Ovary (tissue), 9 donors: ENCODE measurements around the gene RBM28. TPM values are rescaled to one million over a fixed set of nuclear protein-coding genes. Genes with fewer than 3 reads are reported as not detected.

Source experiments
- DNase-seq, 5 donors: peaks; one replicate each; pipeline ENCODE4 v3.0.0-alpha.2; 2019 to 2020
- H3K27ac ChIP-seq, 2 donors: fragments of 200-600 bp; one replicate each; pipeline versions ENCODE4 v1.5.1 to v1.8.0; 2019 to 2022
- H3K27me3 ChIP-seq: fragments of 200-600 bp; one replicate; pipeline ENCODE4 v1.8.0; 2022
- H3K36me3 ChIP-seq: fragments of 200-600 bp; sonication (generic); one replicate; pipeline ENCODE4 v1.5.1; 2019
- H3K4me1 ChIP-seq: one replicate; pipeline ENCODE4 v1.8.1; 2013; ENCODE audit warnings: mild to moderate bottlenecking, moderate library complexity; ENCODE audit not compliant: insufficient read depth
- H3K4me3 ChIP-seq: fragments of 200-600 bp; sonication (generic); one replicate; pipeline ENCODE4 v1.5.1; 2017
- H3K9me3 ChIP-seq, 2 donors: fragments of 200-600 bp in 1 of 2; sonication (generic) in 1 of 2; one replicate each; pipeline versions ENCODE4 v1.5.1 to v1.8.1; 2013 to 2019; ENCODE audit warnings: mild to moderate bottlenecking in 1 of 2, moderate library complexity in 1 of 2
- EP300 ChIP-seq: sonication (generic); formaldehyde crosslinking; IDR thresholded peaks from one replicate; pipeline ENCODE4 v1.6.1; 2017; ENCODE audit warnings: antibody characterized with exemption
- POLR2A ChIP-seq: fragments of 450-650 bp; IDR thresholded peaks from one replicate; pipeline ENCODE4 v1.6.1; 2017; ENCODE audit warnings: antibody characterized with exemption, mild to moderate bottlenecking, moderate library complexity
- WGBS, 3 donors: extraction: QIAGEN DNeasy Blood & Tissue Kit in 1 of 3; methylation state at CpG; one replicate each; pipeline versions ENCODE4 v1.1.5 to v1.1.7; 2013 to 2017; 5-methylcytosine and 5-hydroxymethylcytosine counted together
- intact Hi-C, 4 donors: fragments of 100-400 bp; cut with DNase I; formaldehyde crosslinking; loops; one replicate each; pipeline versions ENCODE4 v1.11.0 to v1.15.1; 2022 to 2023
- polyA plus RNA-seq, 2 donors: library from polyadenylated mRNA; stranded (reverse); fragments of 200-250 nt in 1 of 2; fragments of 350-450 nt in 1 of 2; fragmentation: Illumina TruSeq in 1 of 2; extraction: RNeasy Lipid Tissue Mini Kit (QIAGEN cat#74804) in 1 of 2; gene quantifications; one replicate each; pipeline ENCODE4 v1.2.3, GENCODE V29; 2013 to 2014
- total RNA-seq, 7 donors: library from RNA; depleted of rRNA in 2 of 7; stranded (reverse); fragments of >200 nt in 2 of 7; fragmentation: NEBNext Ultra II Directional in 3 of 7; extraction: Animal tissue kit (Norgen Biotek cat#: 25700) in 3 of 7; gene quantifications; one replicate each; pipeline versions ENCODE4 v1.1.0 to v1.2.4, GENCODE V29; 2016 to 2023
- TF ChIP-seq, protein P1 (sequence below), 3 donors: fragments of 450-650 bp in 2 of 3; fragments of 200-600 bp in 1 of 3; IDR thresholded peaks; one replicate each; pipeline versions ENCODE4 v1.5.1 to v1.8.0; 2016 to 2022; ENCODE audit warnings: antibody characterized with exemption in 3 of 3, mild to moderate bottlenecking in 1 of 3
- donor health status: DM: no; HTN: no; CAD: no; lungs with moderate emphysema.
- donor health status: DM: no; HTN: no; CAD: no.
- donor health status: Bipolar disorder and iron deficiency.
- donor health status: DM: yes; HTN: yes; CAD: no.
- donor health status: DM: no; HTN: no; CAD: no.
- donor health status: DM: yes; HTN: yes; CAD: no.

Gene RBM28
- total and polyA plus RNA-seq, 9 donors = 13.6 to 50.8 (median 33.1) TPM

DNA sequence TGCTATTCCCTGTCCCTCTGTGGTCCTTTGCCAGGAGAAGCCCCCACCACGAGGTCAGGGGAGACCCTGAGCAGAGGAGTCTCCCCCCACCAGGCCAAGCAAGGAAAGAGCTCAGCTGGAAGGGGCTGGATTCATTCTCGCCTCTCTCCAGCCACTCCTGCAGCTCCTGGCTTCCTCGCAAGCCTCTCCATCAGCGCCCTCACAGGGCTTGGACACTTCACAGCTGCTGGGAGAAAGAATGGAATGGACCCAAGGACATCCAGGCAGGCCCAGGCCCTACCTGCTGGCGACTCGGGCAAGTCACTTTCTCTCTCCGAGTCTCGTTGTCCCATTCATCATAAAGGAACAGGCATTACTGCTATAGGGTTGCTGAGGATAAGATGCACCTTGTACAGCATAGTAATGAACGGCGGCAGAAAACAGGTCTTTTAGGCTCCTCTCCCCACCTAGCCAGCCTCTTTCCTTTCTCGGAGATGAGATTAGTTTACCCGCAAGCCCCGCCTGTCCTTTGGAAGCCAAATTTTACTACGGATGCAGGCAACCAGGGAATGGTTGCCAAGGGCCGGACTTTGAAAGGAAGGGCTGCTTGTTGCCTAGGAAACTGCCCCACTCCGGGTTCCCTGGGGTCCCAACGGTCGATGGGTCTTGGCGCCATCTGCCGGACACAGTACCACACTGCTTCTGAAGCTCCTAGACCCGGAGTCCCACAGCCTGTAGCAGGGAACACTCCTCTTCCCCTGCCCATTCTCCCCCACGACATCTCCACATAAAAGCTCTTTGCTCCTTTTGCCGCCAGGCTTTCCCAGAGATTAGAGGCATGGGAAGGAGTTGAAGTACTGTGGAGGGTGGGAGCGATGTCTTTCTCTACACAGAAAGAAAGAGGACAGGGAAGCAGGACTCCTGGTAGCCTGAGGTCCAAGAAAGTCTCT lies 43.8 kb upstream of the RBM28 start:
- WGBS, 3 donors = 6 to 9% (median 6%) methylated on average over 24 of the region's 24 CpGs
- no peak overlapping the region for H3K27ac ChIP-seq
- no peaks in the 10 kb centered on the region for H3K4me1 ChIP-seq
- H3K4me3 ChIP-seq = no peak overlapping the region
- no peaks in the 10 kb centered on the region for H3K27me3 ChIP-seq
- TF ChIP-seq, protein P1, sequence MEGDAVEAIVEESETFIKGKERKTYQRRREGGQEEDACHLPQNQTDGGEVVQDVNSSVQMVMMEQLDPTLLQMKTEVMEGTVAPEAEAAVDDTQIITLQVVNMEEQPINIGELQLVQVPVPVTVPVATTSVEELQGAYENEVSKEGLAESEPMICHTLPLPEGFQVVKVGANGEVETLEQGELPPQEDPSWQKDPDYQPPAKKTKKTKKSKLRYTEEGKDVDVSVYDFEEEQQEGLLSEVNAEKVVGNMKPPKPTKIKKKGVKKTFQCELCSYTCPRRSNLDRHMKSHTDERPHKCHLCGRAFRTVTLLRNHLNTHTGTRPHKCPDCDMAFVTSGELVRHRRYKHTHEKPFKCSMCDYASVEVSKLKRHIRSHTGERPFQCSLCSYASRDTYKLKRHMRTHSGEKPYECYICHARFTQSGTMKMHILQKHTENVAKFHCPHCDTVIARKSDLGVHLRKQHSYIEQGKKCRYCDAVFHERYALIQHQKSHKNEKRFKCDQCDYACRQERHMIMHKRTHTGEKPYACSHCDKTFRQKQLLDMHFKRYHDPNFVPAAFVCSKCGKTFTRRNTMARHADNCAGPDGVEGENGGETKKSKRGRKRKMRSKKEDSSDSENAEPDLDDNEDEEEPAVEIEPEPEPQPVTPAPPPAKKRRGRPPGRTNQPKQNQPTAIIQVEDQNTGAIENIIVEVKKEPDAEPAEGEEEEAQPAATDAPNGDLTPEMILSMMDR (IDR thresholded peaks at IDR 0.05) = peak; percentile 69 to 81 (median 70)
- no peak for TF ChIP-seq EP300
- no peaks in the 10 kb centered on the region for H3K36me3 ChIP-seq
- no peaks in the 10 kb centered on the region for H3K9me3 ChIP-seq
- peak; percentile 78 to 92 (median 86) for DNase-seq
- intact Hi-C loops = loop anchor here in 2 of 4 donors (5.0 kb wide), 2 partner anchors 35 to 40 kb away; no protein-coding TSS in a partner anchor

DNA sequence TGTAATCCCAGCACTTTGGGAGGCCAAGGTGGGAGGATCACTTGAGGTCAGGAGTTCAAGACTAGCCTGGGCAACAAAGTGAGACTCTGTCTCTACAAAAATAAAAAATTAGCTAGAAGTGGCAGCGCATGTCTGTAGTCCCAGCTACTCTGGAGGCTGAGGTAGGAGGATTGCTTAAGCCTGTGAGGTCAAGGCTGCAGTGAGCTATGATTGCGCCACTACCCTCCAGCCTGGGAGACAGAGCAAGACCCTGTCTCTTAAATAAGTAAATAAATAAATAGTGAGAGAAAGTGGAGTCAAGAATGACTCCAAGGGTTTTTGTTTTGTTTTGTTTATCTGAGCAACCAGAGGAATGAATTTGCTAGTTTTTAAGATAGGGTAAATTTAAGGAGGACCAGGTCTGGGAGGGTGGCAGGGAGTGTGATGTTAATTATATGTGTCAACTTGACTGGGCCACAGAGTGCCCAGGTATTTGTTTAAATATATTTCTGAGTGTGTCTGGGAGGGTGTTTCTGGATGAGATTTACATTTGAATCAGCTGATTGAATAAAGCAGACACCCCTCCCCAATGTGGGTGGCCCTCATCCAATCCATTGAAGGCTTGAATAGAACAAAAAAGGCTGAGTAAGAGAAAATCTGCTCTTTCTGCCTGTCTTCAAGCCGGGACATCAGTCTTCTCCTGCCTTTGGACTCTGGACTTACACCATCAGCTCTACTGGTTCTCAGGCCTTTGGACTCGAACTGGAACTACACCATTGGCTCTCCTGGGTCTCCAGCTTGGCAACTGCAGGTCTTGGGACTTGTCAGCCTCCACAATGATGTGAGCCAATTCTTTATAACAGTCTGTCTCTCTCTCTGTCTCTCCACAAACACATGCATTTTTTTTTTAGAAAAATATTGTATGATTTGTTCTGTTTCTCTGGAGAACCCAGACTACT lies 42.5 kb upstream of the RBM28 start:
- TF ChIP-seq EP300 (no peak), POLR2A (no peak)
- TF ChIP-seq, protein P1 (IDR thresholded peaks at IDR 0.05) = no peak
- Histone ChIP-seq H3K27ac (no peak overlapping the region), H3K4me3 (no peak overlapping the region), H3K27me3 (no peaks in the 10 kb centered on the region), H3K9me3 (no peaks in the 10 kb centered on the region), H3K36me3 (no peaks in the 10 kb centered on the region), H3K4me1 (no peaks in the 10 kb centered on the region)
- 85 to 88% (median 87%) methylated on average over 4 of the region's 4 CpGs for WGBS, 3 donors
- intact Hi-C loops = loop anchor here in 2 of 4 donors (5.0 kb wide), 2 partner anchors 34 to 39 kb away; no protein-coding TSS in a partner anchor
- no peak for DNase-seq

DNA sequence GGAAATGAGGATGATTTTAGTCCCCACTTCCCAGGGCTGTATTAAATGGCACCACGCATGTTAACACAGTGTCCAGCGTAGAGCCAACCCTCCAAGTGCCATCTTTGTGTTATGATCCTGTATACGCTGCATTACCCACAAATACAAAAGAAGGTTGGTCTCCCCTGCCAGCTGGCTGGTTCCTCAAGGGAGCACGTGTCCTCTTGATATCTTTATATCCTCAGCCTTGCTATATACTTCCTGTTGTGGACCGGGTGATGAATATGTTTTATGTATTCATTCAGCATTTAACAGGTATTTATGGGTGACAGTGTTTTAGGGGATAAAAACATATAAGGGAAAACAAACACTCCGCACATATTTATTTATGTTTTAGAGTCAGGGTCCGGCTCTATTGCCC lies 41.0 kb upstream of the RBM28 start:
- Histone ChIP-seq H3K27ac (no peak overlapping the region), H3K4me3 (no peak overlapping the region), H3K27me3 (no peaks in the 10 kb centered on the region), H3K36me3 (no peaks in the 10 kb centered on the region), H3K9me3 (no peaks in the 10 kb centered on the region), H3K4me1 (no peaks in the 10 kb centered on the region)
- DNase-seq = no peak
- TF ChIP-seq POLR2A (no peak), EP300 (no peak)
- TF ChIP-seq, protein P1 (IDR thresholded peaks at IDR 0.05) = no peak
- 79 to 84% (median 80%) methylated on average over 7 of the region's 7 CpGs for WGBS, 3 donors
- intact Hi-C loops = loop anchor here in 2 of 4 donors (5.0 kb wide), 2 partner anchors 32 to 37 kb away; no protein-coding TSS in a partner anchor

DNA sequence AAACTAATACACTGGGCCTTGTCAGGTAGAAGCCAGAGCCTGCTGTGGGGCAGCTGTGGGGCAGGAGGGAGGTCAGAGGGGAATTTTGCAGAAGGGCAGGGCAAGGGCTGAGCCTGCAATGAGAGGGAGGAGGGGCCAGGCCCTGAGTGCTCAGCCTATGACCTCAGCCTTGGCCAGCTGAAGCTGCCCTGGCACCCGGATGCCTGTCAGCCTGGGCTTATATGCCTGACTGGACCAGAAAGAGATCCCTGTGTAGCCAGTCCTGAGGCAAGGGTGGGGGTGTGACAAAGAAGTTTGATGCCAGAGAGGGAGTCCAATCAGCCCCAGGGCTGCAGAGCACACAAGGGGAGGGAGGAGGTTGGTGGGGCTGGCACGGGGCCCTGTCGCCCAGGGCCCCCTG lies 40.1 kb upstream of the RBM28 start:
- no peaks in the 10 kb centered on the region for H3K36me3 ChIP-seq
- H3K27ac ChIP-seq = no peak overlapping the region
- TF ChIP-seq, protein P1 (IDR thresholded peaks at IDR 0.05) = no peak
- TF ChIP-seq EP300 (no peak), POLR2A (no peak)
- H3K9me3 ChIP-seq = no peaks in the 10 kb centered on the region
- H3K27me3 ChIP-seq = no peaks in the 10 kb centered on the region
- intact Hi-C loops = no loop called here
- no peaks in the 10 kb centered on the region for H3K4me1 ChIP-seq
- WGBS, 3 donors = 59 to 69% (median 60%) methylated on average over 3 of the region's 3 CpGs
- no peak overlapping the region for H3K4me3 ChIP-seq
- DNase-seq = no peak
